T-helper 1 cell treated with Interleukin-12 subunit alpha and Interleukin-12 subunit beta and Interleukin-4 antibody, amounts not matched to agents 30 ng/mL and 1 ng/mL, for 36 hours (primary cell): ENCODE measurements around the gene SLC7A11. TPM values are rescaled to one million over a fixed set of nuclear protein-coding genes. Genes with fewer than 3 reads are reported as not detected.
"Not testable (repeated sequence)": the region's sequence is repeated elsewhere in the genome, so short reads cannot be mapped to it uniquely, and the experiment has no call there.

ENCODE experiments used
- intact Hi-C: fragments of 100-400 bp; cut with micrococcal nuclease; formaldehyde crosslinking; loops from one replicate; pipeline ENCODE4 v1.15.1; 2024
- total RNA-seq: library from RNA; stranded (reverse); gene quantifications from 2 replicates; pipeline ENCODE4 v1.2.3, GENCODE V29; 2022

Gene SLC7A11
- total RNA-seq, 1 donor from 2014 or later, result 4.0 TPM

GRCh38 chr4:138216272-138216867 lies 25.8 kb downstream of the SLC7A11 start:
- intact Hi-C loops, result no loop called here

GRCh38 chr4:138210576-138210975 lies 31.6 kb downstream of the SLC7A11 start:
- intact Hi-C loops, result not testable (repeated sequence)

- intact Hi-C loops, result no loop called here
Measured at GRCh38 chr4:138209094-138209493, 33.1 kb downstream of the SLC7A11 start.

- intact Hi-C loops, result no loop called here
Measured at GRCh38 chr4:138205531-138206233, 36.5 kb downstream of the SLC7A11 start.

GRCh38 chr4:138204507-138204906 lies 37.6 kb downstream of the SLC7A11 start:
- intact Hi-C loops, result no loop called here

- intact Hi-C loops, result no loop called here
Measured at GRCh38 chr4:138202686-138203085, 39.5 kb downstream of the SLC7A11 start.

GRCh38 chr4:138200236-138200590 lies 41.9 kb downstream of the SLC7A11 start:
- intact Hi-C loops, result no loop called here

GRCh38 chr4:138199568-138200235 lies 42.4 kb downstream of the SLC7A11 start:
- intact Hi-C loops, result no loop called here

- intact Hi-C loops, result no loop called here
Measured at GRCh38 chr4:138196153-138196552, 46.0 kb downstream of the SLC7A11 start.

- intact Hi-C loops, result loop anchor here (5.0 kb wide), 1 partner anchor 48 kb away; the partner anchor contains the start of gene SLC7A11
Measured at GRCh38 chr4:138193963-138194362, 48.2 kb downstream of the SLC7A11 start.

- intact Hi-C loops, result loop anchor here (5.0 kb wide), 1 partner anchor 50 kb away; the partner anchor contains the start of gene SLC7A11
Measured at GRCh38 chr4:138192113-138192512, 50.0 kb downstream of the SLC7A11 start.

- intact Hi-C loops, result loop anchor here (5.0 kb wide), 1 partner anchor 52 kb away; the partner anchor contains the start of gene SLC7A11
Measured at GRCh38 chr4:138190452-138190858, 51.7 kb downstream of the SLC7A11 start.

- intact Hi-C loops, result no loop called here
Measured at GRCh38 chr4:138189206-138189605, 52.9 kb downstream of the SLC7A11 start.

GRCh38 chr4:138188406-138189084 lies 53.6 kb downstream of the SLC7A11 start:
- intact Hi-C loops, result no loop called here

GRCh38 chr4:138185859-138186645 lies 56.1 kb downstream of the SLC7A11 start:
- intact Hi-C loops, result no loop called here

GRCh38 chr4:138184886-138185285 lies 57.3 kb downstream of the SLC7A11 start:
- intact Hi-C loops, result no loop called here

GRCh38 chr4:138182838-138183426 lies 59.2 kb downstream of the SLC7A11 start:
- intact Hi-C loops, result loop anchor here (1.0 kb wide), 1 partner anchor 148 kb away; no protein-coding TSS in a partner anchor

GRCh38 chr4:138181287-138181686 lies 60.9 kb downstream of the SLC7A11 start:
- intact Hi-C loops, result no loop called here

- intact Hi-C loops, result no loop called here
Measured at GRCh38 chr4:138178566-138178965, 63.6 kb downstream of the SLC7A11 start.

- intact Hi-C loops, result no loop called here
Measured at GRCh38 chr4:138177278-138177968, 64.7 kb downstream of the SLC7A11 start.
